ENCODE results near the gene FGFBP3.

FGFBP3 gene

GRCh38 chr10:91909117-91909677, at the start of gene FGFBP3:
Gene FGFBP3, minus strand, starts transcription at chr10:91909486. Its CDS starts 517 bp downstream, at chr10:91908969.
- peak; percentile 33 for DNase-seq

DNA sequence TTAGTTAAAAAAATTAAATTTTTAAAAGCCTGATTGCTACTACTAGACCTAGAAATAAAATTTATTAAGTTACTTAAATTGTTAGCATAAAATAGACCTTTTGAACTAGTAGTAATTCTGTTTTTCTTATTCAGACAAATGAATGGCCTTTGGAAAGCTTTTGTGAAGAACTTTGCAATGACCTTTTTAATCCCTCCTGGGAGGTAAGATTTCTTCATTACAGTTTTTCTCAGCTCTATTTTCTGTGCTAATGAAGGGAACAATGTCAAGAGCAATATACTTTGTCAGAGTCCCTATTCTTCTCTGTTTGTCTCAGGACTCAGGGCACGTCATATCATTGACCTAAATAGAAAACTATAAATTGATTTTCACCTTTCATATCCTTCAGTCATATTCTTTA, 47.8 kb upstream of the FGFBP3 start:
- no peak for DNase-seq

GRCh38 chr10:91955114-91955513, 45.8 kb upstream of the FGFBP3 start:
- no peak for DNase-seq

DNA sequence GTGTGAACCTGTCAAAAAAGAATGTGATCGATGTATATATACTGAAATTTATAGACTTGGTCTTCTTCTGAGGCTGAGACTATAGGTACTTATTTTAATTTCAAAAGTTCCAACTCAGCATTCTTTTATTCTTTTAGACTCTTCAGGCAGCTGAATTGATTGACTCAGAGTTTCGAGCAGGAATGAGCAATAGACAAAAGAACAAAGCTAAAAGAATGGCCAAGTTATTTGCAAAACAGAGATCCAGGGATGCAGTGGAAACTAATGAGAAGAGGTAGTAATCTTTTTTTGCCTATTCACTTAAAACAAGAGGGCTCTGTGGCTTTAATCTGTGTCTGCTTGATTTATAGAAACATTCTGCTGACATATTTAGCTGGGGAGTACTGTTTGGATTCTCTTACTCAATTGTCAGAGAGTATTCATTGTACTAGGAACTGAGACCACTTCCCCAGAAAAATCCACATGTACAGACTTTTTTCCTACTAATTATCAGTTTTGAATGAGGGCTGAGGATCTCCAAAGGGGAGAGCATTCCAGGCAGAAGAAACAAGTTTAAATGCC, 44.4 kb upstream of the FGFBP3 start:
- DNase-seq = no peak

DNA sequence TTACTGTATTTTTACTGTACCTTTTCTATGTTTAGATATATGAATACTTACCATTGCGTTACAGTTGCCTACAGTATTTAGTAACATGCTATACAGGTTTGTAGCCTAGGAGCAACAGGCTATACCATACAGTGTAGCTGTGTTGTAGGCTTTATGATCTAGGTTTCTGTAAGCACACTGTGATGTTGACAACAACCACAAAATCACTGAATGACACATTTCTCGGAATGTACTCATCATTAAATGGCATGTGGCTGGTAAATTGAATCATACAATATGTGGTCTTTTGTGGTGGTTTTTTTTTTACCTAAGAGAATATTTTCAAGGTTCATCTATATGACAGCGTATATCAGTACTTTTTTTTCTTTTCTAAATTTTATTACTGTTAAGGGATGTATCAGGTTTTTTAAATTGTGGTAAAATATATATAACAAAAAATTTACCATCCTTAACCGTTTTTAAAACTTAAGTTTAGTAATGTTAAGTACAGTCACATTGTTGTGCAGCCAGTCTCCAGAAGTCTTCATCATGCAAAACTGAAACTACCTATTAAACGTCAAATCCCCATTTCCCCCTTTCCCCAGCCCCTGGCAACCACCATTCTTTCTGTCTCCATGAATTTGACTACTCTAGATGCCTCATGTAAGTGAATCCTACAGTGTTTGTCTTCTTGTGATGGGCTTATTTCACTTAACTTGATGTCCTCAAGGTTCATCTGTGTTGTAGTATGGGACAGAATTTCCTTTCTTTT, 35.8 kb upstream of the FGFBP3 start:
- DNase-seq = no peak

DNA sequence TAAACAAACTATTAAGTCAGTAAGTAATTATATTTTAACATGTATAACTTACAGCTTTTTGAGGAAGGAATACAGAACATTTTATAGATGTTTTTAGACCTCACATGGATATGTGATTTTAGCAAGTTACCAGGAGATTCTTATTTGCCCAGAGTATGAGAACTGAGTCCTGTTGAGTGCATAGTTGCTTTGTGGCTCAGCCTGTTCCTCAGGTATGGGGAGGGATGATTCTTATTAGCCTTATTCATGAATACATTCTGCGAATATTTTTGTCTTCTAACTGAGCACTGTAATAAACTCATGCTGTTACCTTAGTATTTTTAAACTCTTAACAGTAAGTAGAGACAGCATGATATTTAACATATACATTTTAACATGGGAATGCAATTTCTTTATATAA, 32.1 kb upstream of the FGFBP3 start:
- no peak for DNase-seq

DNA sequence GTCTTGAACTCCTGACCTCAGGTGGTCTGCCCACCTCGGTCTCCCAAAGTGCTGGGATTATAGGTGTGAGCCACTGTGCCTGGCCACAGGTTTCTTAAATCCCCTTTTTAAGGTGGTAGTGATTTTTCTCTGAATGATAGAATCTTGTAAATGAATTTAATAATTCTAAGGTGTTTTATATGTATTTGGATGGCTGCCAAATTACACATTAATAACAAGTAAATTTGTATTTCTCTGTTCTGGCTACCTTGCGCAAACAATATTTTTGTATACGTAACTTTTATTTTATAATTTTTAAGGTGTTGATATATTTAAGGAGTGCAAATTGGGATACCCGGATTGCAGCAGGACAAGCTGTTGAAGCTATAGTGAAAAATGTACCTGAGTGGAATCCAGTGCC, 30.4 kb upstream of the FGFBP3 start:
- DNase-seq = no peak

DNA sequence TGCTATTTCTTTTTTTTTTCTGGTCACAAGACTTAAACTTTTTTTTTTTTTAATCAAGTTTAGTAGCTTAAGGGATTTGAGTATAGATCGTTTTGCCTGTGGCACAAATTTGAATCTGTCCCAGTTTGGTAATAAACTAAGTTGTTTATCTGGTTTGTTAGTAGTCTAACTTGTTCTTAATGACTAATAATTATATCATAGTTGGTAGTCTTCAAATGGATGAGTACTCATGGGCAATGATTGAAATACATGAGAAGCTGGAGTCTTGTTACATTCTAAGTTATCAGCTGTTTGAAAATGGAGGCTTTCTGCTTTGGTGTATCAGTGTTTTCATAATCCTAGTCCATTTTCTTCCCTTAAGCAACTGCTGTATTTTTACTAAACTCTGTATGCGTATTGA, 26.6 kb upstream of the FGFBP3 start:
- DNase-seq = no peak

DNA sequence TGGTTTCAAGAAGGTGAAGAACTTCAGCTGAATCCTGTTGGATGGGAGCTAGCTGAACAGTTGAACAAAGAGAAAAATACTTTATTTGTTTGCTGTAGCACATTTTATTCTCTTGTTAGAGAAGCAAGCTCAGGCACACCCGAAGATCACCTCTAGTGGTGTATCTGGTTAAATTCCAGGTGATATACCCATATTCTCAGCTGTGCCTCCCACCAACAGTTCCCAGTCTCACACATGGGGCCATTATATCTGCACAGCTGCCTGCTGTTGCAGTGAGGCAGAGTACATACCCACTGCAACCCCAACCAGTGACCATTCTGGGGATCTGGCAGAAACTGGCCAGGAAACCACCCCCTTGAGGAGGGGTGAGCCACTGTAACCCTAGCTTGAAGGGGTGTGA, 23.5 kb upstream of the FGFBP3 start:
- no peak for DNase-seq

- DNase-seq = no peak
Measured at GRCh38 chr10:91931526-91932190, 22.4 kb upstream of the FGFBP3 start.

DNA sequence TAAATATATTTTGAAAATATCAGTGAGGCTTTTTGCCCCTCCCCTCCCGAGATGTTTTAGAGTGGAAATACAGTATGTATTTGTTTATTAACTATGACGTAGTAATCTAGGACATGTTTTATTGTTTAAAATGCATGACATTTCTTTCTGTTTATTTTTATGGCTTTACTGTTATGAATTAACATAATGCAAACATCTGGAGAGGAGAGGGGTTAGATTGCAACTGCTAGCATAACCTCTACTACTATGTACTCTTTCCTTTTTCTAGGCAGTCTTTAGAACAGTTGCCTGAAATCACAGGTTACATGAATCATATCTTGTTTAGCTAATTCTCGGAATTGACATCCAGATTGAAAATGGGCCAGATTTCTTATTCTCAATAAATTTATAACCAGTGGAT, 21.7 kb upstream of the FGFBP3 start:
- no peak for DNase-seq

- peak; percentile 34 for DNase-seq
Measured at GRCh38 chr10:91925022-91925320, 15.7 kb upstream of the FGFBP3 start.

DNA sequence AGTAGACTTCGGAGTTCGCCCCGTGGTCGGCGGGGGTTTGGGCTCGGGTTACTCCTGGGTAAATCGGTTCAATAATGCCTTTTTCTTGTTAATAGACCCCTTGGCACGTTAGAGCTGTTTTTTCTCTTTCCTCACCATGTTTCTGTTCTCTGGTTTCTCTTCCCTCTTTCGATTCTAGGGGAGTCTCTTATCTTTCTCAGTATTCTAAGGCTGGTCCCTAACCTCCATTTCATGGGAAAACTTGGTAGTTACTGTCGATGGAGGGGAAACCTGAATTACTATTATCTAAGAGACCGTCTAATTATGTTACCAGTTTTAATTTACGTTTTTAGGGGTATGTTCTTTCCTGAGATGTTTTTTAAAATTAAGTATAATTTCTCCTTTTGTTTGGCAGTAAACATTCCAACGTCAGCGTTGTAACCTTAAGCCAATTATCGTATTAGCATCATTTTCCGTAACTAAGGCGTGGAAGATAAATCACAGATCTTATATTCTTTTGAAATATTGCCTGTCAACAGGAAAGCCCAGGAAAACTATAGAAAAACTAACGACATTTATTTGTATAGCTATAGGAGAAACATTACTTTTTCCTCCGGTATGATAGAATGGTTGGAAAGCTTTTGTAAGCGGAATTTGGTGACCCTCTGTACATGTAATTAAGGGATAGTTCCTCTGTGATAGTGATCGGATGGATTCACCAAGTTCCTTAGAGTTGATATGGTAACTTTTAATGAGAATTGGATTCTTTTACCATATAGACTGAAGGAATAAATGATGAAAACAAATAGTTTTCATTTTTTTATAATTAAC, 15.1 kb upstream of the FGFBP3 start:
- DNase-seq = peak; percentile 34

DNA sequence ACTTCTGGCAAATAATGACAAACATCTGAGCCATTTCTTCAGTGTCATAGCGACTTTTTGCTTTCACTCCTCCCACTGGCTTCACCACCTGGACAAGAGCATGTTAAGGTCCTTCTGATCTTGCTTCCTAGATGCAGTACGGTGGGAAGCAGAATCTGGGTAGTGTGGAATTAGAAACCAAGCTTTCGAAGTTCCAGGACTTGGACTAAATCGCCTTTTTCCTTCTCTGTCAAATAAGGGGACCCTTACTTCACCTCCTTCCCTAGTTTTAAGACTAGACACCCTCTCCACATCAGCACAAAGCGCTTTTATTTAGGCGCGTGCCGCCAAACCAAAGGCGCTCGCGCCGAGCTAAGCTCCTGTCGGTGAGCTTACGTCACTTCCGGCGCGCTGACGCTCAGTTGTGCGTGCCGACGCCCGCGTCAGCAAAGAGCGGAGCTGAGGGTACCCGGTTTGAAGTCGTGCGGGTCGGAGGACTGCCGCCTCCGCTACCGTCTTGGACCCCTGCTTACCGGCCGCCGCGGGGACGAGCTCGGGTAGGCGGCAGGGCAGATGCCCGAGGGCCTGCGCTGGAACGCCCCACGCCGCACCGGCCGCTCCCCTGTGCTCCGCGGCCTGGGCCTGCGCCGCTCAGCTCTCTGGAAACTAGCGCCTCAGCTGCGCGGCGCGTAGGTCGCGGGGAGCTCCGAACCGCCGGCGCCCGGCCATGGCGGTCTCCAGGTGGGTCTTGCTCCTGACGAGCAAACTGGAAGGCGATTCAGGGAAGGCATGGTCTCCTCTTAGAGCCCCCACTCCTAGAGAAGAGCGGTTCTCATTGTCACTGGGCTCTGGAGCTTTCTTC, 14.3 kb upstream of the FGFBP3 start, which contains the start of gene BTAF1:
Gene BTAF1 (plus strand): TSS at position 400 of the 841 bp plus-strand sequence. CDS start 307 bp downstream, at position 707.
- peak; percentile 72 for DNase-seq

GRCh38 chr10:91919651-91920050, 10.4 kb upstream of the FGFBP3 start:
- DNase-seq = no peak

- DNase-seq = no peak
Measured at GRCh38 chr10:91910467-91910866, 1.2 kb upstream of the FGFBP3 start.

DNA sequence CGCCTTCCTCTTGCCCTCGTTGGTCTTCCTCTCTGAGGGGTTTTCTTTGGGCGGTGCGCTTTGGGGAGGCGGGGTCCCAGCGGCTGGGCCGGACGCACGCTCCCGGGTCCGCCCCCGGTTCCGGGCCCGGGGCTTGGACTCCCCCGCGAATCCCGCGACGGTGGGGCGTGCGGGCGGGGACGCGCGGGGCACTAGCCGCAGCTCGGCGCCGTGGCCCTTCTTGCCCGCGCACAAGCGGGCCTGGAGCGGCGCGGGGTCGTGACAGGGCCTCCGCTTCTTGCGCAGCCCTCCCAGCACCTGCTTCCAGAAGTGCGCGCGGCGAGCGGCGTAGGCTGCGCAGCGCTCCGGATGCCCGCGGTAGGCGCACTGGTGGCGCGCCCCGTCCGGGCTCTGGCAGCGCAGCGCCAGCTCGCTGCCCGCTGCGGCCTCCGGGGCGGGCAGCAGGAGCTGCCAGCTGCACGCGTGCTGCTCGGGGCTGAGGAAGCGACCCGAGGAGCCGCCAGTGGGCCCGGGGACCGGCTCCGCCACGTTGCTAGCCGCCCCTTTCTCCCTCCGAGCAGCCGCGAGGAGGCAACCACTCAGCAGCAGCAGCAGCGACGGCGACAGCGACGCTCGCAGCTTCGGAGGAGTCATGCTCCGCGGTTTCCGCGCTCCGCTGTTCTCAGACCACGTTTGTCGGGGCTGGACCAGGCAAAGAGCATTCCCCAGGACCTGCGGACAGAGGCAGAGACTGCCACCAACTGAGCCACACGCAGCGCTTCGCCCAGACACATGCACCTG, 759 bp downstream of the FGFBP3 start:
- no peak for DNase-seq

- DNase-seq = no peak
Measured at GRCh38 chr10:91907914-91908336, 1.4 kb downstream of the FGFBP3 start.

- DNase-seq = no peak
Measured at GRCh38 chr10:91907033-91907594, 2.2 kb downstream of the FGFBP3 start.

DNA sequence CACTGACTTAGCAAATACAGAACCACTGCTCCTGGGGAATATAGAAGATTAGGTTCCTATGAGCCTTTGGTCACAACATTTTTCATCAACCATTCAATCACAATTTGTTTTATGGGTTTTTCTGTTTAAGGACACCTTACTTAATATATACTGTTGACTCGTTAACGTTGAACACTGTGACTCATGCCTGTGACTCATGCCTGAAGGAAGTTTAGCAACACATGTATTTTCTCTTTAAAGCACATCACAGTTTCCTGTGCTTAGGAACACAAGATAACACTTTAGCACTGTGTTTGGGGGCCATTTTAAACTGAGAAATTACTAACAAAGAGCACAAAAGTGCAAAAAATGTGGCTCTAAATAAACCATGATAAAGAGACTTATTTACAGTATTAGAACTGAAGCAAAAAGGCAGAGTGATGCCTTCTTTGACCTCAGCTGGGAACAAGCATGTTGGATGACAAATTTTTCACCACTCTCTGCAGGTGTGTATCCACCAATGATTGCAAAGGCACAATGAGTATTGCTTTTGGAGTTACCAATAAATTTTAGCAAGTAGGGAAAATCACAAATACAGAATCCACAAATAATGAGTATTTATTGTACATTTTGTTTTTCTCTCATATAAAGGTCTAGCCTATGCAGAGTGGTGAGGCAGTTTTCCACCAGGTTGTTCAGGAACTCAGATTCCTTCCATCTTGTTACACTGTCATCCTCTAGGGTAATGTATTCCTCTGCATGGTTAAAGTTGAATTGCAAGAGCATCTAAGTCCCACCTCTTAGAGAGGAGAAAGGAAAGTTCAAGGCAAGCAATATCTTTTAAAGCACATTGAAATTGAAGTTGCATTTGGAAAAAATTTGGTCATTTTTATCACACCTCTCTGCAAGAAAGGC, 7.3 kb downstream of the FGFBP3 start:
- DNase-seq = peak; percentile 70
